A549 (cell line): ENCODE measurements around the gene ROCK1. TPM values are rescaled to one million over a fixed set of nuclear protein-coding genes. Genes with fewer than 3 reads are reported as not detected.
"Not testable (repeated sequence)": the region's sequence is repeated elsewhere in the genome, so short reads cannot be mapped to it uniquely, and the experiment has no call there.

Source experiments
- ATAC-seq, 2 experiments: fragments of 200-7000 bp in 1 of 2; fragments of >200 bp in 1 of 2; cut with Nextera tagmentation in 1 of 2; cut with Tn5 transposase in 1 of 2; 3 replicates each; pipeline versions ENCODE4 v1.8.0 to v1.9.1; 2018 to 2020; ENCODE audit warnings: mild to moderate bottlenecking in 1 of 2, moderate library complexity in 1 of 2
- CTCF ChIA-PET: fragments of 300-600 bp; sonication (Branson Sonifier 250); formaldehyde crosslinking; extraction: SDS; loops from one replicate; lab custom pipeline; 2021; ENCODE audit warnings: antibody characterized with exemption, inconsistent platforms; lab: Yijun Ruan, JAX
- POLR2A ChIA-PET: fragments of 350-600 bp; formaldehyde crosslinking; extraction: SDS; loops from one replicate; lab custom pipeline; 2021; ENCODE audit warnings: antibody characterized with exemption, inconsistent platforms; lab: Yijun Ruan, JAX
- DNase-seq, 2 experiments: peaks; one replicate each; pipeline versions ENCODE4 v3.0.0 to v3.0.0-alpha.2; 2011 to 2016; ENCODE audit warnings: low read depth in 1 of 2, low spot score in 1 of 2
- FAIRE-seq: peaks from 2 replicates; lab custom pipeline; 2011; peaks lifted over from hg19 to GRCh38; lab: Jason Lieb, UNC
- H3K27ac ChIP-seq, 2 experiments: fragments of >200 bp; sonication (Bioruptor Twin); formaldehyde crosslinking; 3 replicates each; pipeline ENCODE4 v1.5.1; 2016 to 2017
- H3K4me1 ChIP-seq: fragments of >200 bp; sonication (Bioruptor Twin); formaldehyde crosslinking; 3 replicates; pipeline ENCODE4 v1.6.1; 2016
- H3K4me2 ChIP-seq: fragments of >200 bp; sonication (Bioruptor Twin); formaldehyde crosslinking; 3 replicates; pipeline ENCODE4 v1.6.1; 2016
- H3K4me3 ChIP-seq: fragments of >200 bp; sonication (Bioruptor Twin); formaldehyde crosslinking; 3 replicates; pipeline ENCODE4 v1.5.1; 2016
- H3K9me3 ChIP-seq: fragments of >200 bp; sonication (Bioruptor Twin); formaldehyde crosslinking; 3 replicates; pipeline ENCODE4 v1.6.1; 2016
- CBX2 ChIP-seq: fragments of 200-600 bp; sonication (generic); IDR thresholded peaks from 2 replicates; pipeline ENCODE4 v1.6.1; 2016; ENCODE audit warnings: low read depth, mild to moderate bottlenecking, borderline replicate concordance
- CHD4 ChIP-seq: fragments of 200-600 bp; sonication (generic); IDR thresholded peaks from 2 replicates; pipeline ENCODE4 v1.6.1; 2016; ENCODE audit warnings: antibody characterized with exemption, mild to moderate bottlenecking, borderline replicate concordance
- EHMT2 ChIP-seq: fragments of 200-600 bp; sonication (generic); IDR thresholded peaks from 2 replicates; pipeline ENCODE4 v1.6.1; 2016; ENCODE audit warnings: antibody characterized with exemption, low read depth, mild to moderate bottlenecking, moderate library complexity
- EP300 ChIP-seq, 2 experiments: fragments of >200 bp; sonication (Bioruptor Twin); formaldehyde crosslinking; IDR thresholded peaks; 2 replicates in 1 of 2; 3 replicates in 1 of 2; pipeline ENCODE4 v1.6.1; 2016 to 2017
- FOSL2 ChIP-seq, 2 experiments: fragments of 450-650 bp in 1 of 2; fragments of >200 bp in 1 of 2; sonication (Bioruptor Twin) in 1 of 2; formaldehyde crosslinking; IDR thresholded peaks; 2 replicates each; pipeline versions ENCODE4 v1.5.0 to v1.6.1; 2016 to 2020; ENCODE audit warnings: mild to moderate bottlenecking in 1 of 2, moderate library complexity in 1 of 2
- MAFK ChIP-seq: fragments of 450-650 bp; IDR thresholded peaks from 2 replicates; pipeline ENCODE4 v1.6.1; 2014; ENCODE audit not compliant: partially characterized antibody
- PBX3 ChIP-seq: IDR thresholded peaks from 2 replicates; pipeline ENCODE4 v1.6.1; 2012
- RFX5 ChIP-seq: fragments of 450-650 bp; IDR thresholded peaks from 2 replicates; pipeline ENCODE4 v1.7.1; 2014; ENCODE audit warnings: antibody characterized with exemption, mild to moderate bottlenecking, moderate library complexity
- RNF2 ChIP-seq: fragments of 200-600 bp; sonication (generic); IDR thresholded peaks from 2 replicates; pipeline ENCODE4 v1.6.1; 2016; ENCODE audit warnings: low read depth, mild to moderate bottlenecking, antibody characterized with exemption, moderate library complexity, borderline replicate concordance
- TFCP2L1 ChIP-seq: fragments of 250-450 bp; sonication (Bioruptor Pico); IDR thresholded peaks from 2 replicates; pipeline ENCODE4 v1.5.0; 2021; ENCODE audit warnings: mild to moderate bottlenecking
- ZFP36 ChIP-seq: fragments of 450-650 bp; IDR thresholded peaks from 2 replicates; pipeline ENCODE4 v1.6.1; 2014; ENCODE audit warnings: borderline replicate concordance; ENCODE audit not compliant: partially characterized antibody
- ZSCAN20 ChIP-seq: fragments of 250-450 bp; sonication (Bioruptor Pico); IDR thresholded peaks from 2 replicates; pipeline ENCODE4 v1.8.0; 2022; ENCODE audit warnings: mild to moderate bottlenecking, moderate library complexity
- WGBS: methylation state at CpG from one replicate; pipeline ENCODE4 v1.1.6; 2017; ENCODE audit errors: missing lambda C conversion rate; 5-methylcytosine and 5-hydroxymethylcytosine counted together
- polyA plus RNA-seq, 4 experiments: library from polyadenylated mRNA; depleted of rRNA in 3 of 4; stranded (reverse); fragments of >200 nt; fragmentation: RNase III in 1 of 4; extraction: RNeasy Plus Mini Kit Qiagen cat#74134 plus additional on column Dnase treatment in 1 of 4; gene quantifications; 2 replicates in 3 of 4; 3 replicates in 1 of 4; pipeline ENCODE4 v1.2.3, GENCODE V29; 2011 to 2017
- TF ChIP-seq, protein P1 (sequence below): fragments of 450-650 bp; IDR thresholded peaks from 2 replicates; pipeline ENCODE4 v1.6.1; 2014; ENCODE audit warnings: antibody characterized with exemption
- TF ChIP-seq, protein P2 (sequence below): fragments of >200 bp; sonication (Bioruptor Twin); formaldehyde crosslinking; IDR thresholded peaks from 2 replicates; pipeline ENCODE4 v1.6.1; 2016
- TF ChIP-seq, protein P3 (sequence below): fragments of >200 bp; sonication (Bioruptor Twin); formaldehyde crosslinking; IDR thresholded peaks from 3 replicates; pipeline ENCODE4 v1.5.1; 2016
- TF ChIP-seq, protein P4 (sequence below): IDR thresholded peaks from 2 replicates; pipeline ENCODE4 v1.6.1; 2012; ENCODE audit warnings: low read depth, borderline replicate concordance

Gene ROCK1
- polyA plus RNA-seq, 2 of the 4 experiments (the other 2 are of a cell fraction), result 20.5 to 31.8 TPM

DNA sequence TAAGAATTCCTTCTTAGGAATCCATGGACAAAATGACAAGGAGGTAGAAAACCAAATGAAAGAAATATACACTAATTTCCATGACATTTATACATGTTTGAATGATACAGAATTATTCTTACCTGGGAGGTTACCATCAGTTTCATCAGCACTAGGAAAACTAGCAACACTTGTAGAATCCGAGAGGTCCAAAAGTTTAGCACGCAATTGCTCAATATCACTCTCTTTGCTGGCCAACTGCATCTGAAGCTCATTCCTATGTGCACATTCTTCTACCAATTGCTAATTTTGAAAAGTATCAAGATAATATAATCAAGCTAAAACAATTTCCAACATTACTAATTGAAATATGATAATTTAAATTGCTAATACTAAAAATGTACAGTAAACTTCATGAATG lies 144.8 kb downstream of the ROCK1 start (continued):
- TF ChIP-seq, protein P1, sequence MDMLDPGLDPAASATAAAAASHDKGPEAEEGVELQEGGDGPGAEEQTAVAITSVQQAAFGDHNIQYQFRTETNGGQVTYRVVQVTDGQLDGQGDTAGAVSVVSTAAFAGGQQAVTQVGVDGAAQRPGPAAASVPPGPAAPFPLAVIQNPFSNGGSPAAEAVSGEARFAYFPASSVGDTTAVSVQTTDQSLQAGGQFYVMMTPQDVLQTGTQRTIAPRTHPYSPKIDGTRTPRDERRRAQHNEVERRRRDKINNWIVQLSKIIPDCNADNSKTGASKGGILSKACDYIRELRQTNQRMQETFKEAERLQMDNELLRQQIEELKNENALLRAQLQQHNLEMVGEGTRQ, result no peak
- TF ChIP-seq EHMT2, result no peak
- TF ChIP-seq ZSCAN20, result no peak
- TF ChIP-seq TFCP2L1 (CRISPR knock-in tag), result no peak
- TF ChIP-seq RFX5, result no peak
- TF ChIP-seq, all 56 proteins: peak for 0

DNA sequence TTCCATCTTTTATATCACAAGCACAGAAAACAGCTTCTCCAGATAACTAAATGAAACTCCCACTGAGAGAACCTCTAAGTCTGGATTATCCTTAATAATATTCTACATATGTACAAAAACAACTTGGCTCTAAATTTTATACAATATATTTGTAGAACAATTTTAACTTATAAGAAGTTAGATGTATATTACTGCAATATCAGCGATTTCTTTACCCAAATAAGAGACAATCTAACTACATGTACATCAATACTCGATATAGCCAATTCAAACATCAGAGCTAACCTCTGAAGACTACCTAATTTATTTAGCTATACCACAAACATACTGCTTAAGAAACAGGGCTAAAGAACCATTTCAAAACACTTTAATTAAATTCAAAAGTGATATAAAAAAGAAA lies 148.6 kb downstream of the ROCK1 start:
- no peaks in the 10 kb centered on the region for H3K4me1 ChIP-seq
- FAIRE-seq, result no peak
- H3K9me3 ChIP-seq, result no peaks in the 10 kb centered on the region
- TF ChIP-seq FOSL2 (IDR thresholded peaks at IDR 0.05), result no peak
- TF ChIP-seq FOSL2 (CRISPR knock-in tag; IDR thresholded peaks at IDR 0.05), result no peak
- TF ChIP-seq PBX3, result no peak
- no peak for TF ChIP-seq RNF2
- TF ChIP-seq EHMT2, result no peak
- TF ChIP-seq, protein P2, sequence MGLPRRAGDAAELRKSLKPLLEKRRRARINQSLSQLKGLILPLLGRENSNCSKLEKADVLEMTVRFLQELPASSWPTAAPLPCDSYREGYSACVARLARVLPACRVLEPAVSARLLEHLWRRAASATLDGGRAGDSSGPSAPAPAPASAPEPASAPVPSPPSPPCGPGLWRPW, result no peak
- peak; percentile 85 for TF ChIP-seq MAFK
- TF ChIP-seq, all 56 proteins: peak for 1
- DNase-seq (no peak), ATAC-seq (no peak)
- ChIA-PET CTCF (no interaction called here), POLR2A (no interaction called here)
- Histone ChIP-seq H3K4me3 (no peak overlapping the region), H3K4me2 (no peak overlapping the region), H3K27ac (no peak overlapping the region)
- 89% methylated on average over 2 of the region's 2 CpGs for WGBS

- WGBS, result 77% methylated on average over 1 of the region's 1 CpG
Measured at GRCh38 chr18:20960735-20961134, 150.9 kb downstream of the ROCK1 start.

DNA sequence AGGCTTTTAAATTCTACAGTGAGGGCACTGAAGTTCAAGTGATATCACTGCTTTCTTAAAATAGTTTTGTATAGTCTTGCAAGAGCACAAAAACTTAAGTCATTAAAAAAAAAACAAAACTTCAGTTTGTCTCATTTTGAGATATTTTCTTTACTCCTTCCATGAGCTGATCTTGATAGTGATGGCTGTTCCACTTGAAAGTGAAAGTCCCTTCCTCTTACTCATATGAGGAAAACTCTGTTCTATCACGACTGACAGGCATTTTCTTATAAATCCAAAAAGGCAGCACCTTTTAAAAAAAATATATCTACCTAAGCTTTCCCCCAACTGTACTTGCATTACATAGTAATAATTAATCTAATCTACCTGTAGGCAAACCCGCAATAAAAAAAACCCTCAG lies 160.8 kb downstream of the ROCK1 start:
- 99% methylated on average over 2 of the region's 2 CpGs for WGBS
- ATAC-seq, DNase-seq, H3K27ac ChIP-seq, FAIRE-seq, H3K9me3 ChIP-seq, POLR2A ChIA-PET, H3K4me1 ChIP-seq, H3K4me3 ChIP-seq, H3K4me2 ChIP-seq, CTCF ChIA-PET: not testable (repeated sequence)

More at GRCh38 chr18:20960735-20961134, 150.9 kb downstream of the ROCK1 start:
- Histone ChIP-seq H3K4me3 (no peak overlapping the region), H3K4me1 (no peaks in the 10 kb centered on the region), H3K9me3 (no peaks in the 10 kb centered on the region), H3K4me2 (no peak overlapping the region), H3K27ac (no peak overlapping the region)
- ChIA-PET CTCF (no interaction called here), POLR2A (interaction anchor here (0.6 kb wide), 1 partner anchor 151 kb away, joined by 3 read pairs; the partner anchor contains the start of gene ROCK1)
- DNase-seq (no peak), ATAC-seq (no peak), FAIRE-seq (no peak)
- TF ChIP-seq, protein P3, sequence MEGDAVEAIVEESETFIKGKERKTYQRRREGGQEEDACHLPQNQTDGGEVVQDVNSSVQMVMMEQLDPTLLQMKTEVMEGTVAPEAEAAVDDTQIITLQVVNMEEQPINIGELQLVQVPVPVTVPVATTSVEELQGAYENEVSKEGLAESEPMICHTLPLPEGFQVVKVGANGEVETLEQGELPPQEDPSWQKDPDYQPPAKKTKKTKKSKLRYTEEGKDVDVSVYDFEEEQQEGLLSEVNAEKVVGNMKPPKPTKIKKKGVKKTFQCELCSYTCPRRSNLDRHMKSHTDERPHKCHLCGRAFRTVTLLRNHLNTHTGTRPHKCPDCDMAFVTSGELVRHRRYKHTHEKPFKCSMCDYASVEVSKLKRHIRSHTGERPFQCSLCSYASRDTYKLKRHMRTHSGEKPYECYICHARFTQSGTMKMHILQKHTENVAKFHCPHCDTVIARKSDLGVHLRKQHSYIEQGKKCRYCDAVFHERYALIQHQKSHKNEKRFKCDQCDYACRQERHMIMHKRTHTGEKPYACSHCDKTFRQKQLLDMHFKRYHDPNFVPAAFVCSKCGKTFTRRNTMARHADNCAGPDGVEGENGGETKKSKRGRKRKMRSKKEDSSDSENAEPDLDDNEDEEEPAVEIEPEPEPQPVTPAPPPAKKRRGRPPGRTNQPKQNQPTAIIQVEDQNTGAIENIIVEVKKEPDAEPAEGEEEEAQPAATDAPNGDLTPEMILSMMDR, result no peak
- no peak for TF ChIP-seq EP300 (IDR thresholded peaks at IDR 0.05)
- TF ChIP-seq PBX3, result no peak
- TF ChIP-seq ZFP36, result no peak
- TF ChIP-seq CBX2, result no peak
- TF ChIP-seq EHMT2, result no peak
- TF ChIP-seq, protein P4, sequence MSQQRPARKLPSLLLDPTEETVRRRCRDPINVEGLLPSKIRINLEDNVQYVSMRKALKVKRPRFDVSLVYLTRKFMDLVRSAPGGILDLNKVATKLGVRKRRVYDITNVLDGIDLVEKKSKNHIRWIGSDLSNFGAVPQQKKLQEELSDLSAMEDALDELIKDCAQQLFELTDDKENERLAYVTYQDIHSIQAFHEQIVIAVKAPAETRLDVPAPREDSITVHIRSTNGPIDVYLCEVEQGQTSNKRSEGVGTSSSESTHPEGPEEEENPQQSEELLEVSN, result no peak
- TF ChIP-seq CHD4, result no peak
